ENCODE data around the gene SERPIND1. TPM values are rescaled to one million over a fixed set of nuclear protein-coding genes. Genes with fewer than 3 reads are reported as not detected.

The SERPIND1 gene
- total and polyA plus RNA-seq, 2 of the 8 experiments (the other 6 are each of a cell fraction or from before 2014, with no cell fraction given) = not detected

GRCh38 chr22:20816559-20816958 is 42.6 kb downstream of the SERPIND1 start:
- Histone ChIP-seq H3K23ac (ENCODE audit: insufficient read length) (no peak overlapping the region), H2BK15ac (ENCODE audit: low read length) (no peak overlapping the region), H2AFZ (ENCODE audit: low read length) (no peak overlapping the region), H3K14ac (ENCODE audit: insufficient read length) (no peak overlapping the region), H3K9ac (replicated peaks in 1 of 4; ENCODE audit: extremely low read depth in 1 of 4, low read depth in 3 of 4, low read length in 3 of 4) (no peak overlapping the region), H2BK12ac (ENCODE audit: low read depth, low read length) (no peak overlapping the region), H4K91ac (replicated peaks; ENCODE audit: insufficient read length, low read length) (no peak overlapping the region), H3K4me1 (replicated peaks in 1 of 4; ENCODE audit: control insufficient read depth in 3 of 4, insufficient read depth in 4 of 4, low read length in 3 of 4) (no peaks in the 10 kb centered on the region), H3K18ac (ENCODE audit: extremely low read depth, low read length) (no peak overlapping the region), H3K27me3 (replicated peaks in 1 of 4; ENCODE audit: control insufficient read depth in 3 of 4, extremely low read depth in 1 of 4, insufficient read depth in 3 of 4, low read length in 3 of 4) (no peaks in the 10 kb centered on the region), H3K56ac (replicated peaks; ENCODE audit: insufficient read length, low read depth, low read length) (no peak overlapping the region), H4K5ac (ENCODE audit: insufficient read length, low read depth, low read length) (no peak overlapping the region), H3K4me3 (ENCODE audit: extremely low read depth in 1 of 4, insufficient read depth in 2 of 4, low read depth in 3 of 4, low read length in 4 of 4) (no peak overlapping the region), H3K79me2 (ENCODE audit: control insufficient read depth in 1 of 2, insufficient read depth in 2 of 2, low read length in 2 of 2) (no peaks in the 10 kb centered on the region), H4K8ac (ENCODE audit: extremely low read depth, insufficient read depth, low read length) (no peak overlapping the region), H3K4me2 (ENCODE audit: insufficient read depth in 1 of 2, low read depth in 2 of 2, low read length in 2 of 2) (no peak overlapping the region), H2AK5ac (ENCODE audit: low read depth, low read length) (no peak overlapping the region), H4K20me1 (replicated peaks in 1 of 2; ENCODE audit: control insufficient read depth in 1 of 2, insufficient read depth in 2 of 2, low read length in 2 of 2) (peaks cover 0 to 1% of the 10 kb centered on the region in 2 experiments), H3K36me3 (ENCODE audit: control insufficient read depth in 2 of 4, insufficient read depth in 4 of 4, low read length in 3 of 4) (peaks cover 0 to 2% (median 0%) of the 10 kb centered on the region in 4 experiments; a peak in 3 of 8 replicates), H3K4ac (replicated peaks; ENCODE audit: insufficient read length, low read depth, low read length) (no peak overlapping the region), H3K27ac (ENCODE audit: low read depth, low read length) (no peak overlapping the region), H2BK120ac (replicated peaks; ENCODE audit: low read depth, low read length) (no peak overlapping the region), H2BK5ac (ENCODE audit: low read depth, low read length) (no peak overlapping the region), H3K9me3 (ENCODE audit: insufficient read depth in 2 of 2, low read depth in 1 of 2, low read length in 1 of 2) (no peaks in the 10 kb centered on the region), H3K23me2 (ENCODE audit: low read depth, low read length) (no peaks in the 10 kb centered on the region), H2BK20ac (ENCODE audit: low read length) (no peak overlapping the region), H3K79me1 (ENCODE audit: low read depth, low read length) (no peaks in the 10 kb centered on the region)
- no peak for DNase-seq (ENCODE audit: low read depth in 1 of 2, low spot score in 2 of 2)
- POLR2A ChIA-PET (ENCODE audit: partially characterized antibody) = no interaction called here
- WGBS, 2 experiments (ENCODE audit: extremely low coverage in 1 of 2, insufficient coverage in 1 of 2, insufficient read length in 1 of 2, insufficient replicate concordance in 2 of 2, low coverage in 1 of 2, low lambda C conversion rate in 2 of 2, missing lambda C conversion rate in 1 of 2) = 93% methylated on average over 6 of the region's 6 CpGs; no CpG with 5 or more reads in 1 of the 2 experiments
- CTCF ChIA-PET (ENCODE audit: partially characterized antibody) = interaction anchor here (0.6 to 4.3 kb wide), 4 partner anchors 12 to 644 kb away, joined by 3 to 17 read pairs (median 4); no protein-coding TSS in a partner anchor
- FAIRE-seq = no peak
- TF ChIP-seq KDM4A (IDR thresholded peaks at IDR 0.05; ENCODE audit: low read depth, low read length, severe bottlenecking) (no peak), BRCA1 (IDR thresholded peaks at IDR 0.05; ENCODE audit: low read depth, low read length) (no peak), NANOG (IDR thresholded peaks at IDR 0.05; ENCODE audit: insufficient read depth, low read depth, low read length, poor library complexity, severe bottlenecking) (no peak), POLR2AphosphoS5 (IDR thresholded peaks at IDR 0.05; ENCODE audit: low read depth, low read length) (no peak), SP1 (IDR thresholded peaks at IDR 0.05; ENCODE audit: low read depth, low read length) (no peak), CBX5 (IDR thresholded peaks at IDR 0.05; ENCODE audit: low read depth, low read length) (no peak), SIRT6 (IDR thresholded peaks at IDR 0.05; ENCODE audit: low read length) (no peak), JUND (IDR thresholded peaks at IDR 0.05; ENCODE audit: low read length) (no peak), TAF7 (optimal IDR thresholded peaks at IDR 0.05; ENCODE audit: borderline replicate concordance, low read depth, low read length) (no peak), TEAD4 (IDR thresholded peaks at IDR 0.05; ENCODE audit: low read depth, low read length) (no peak), HDAC6 (IDR thresholded peaks at IDR 0.05; ENCODE audit: low read depth, low read length) (no peak), RAD21 (IDR thresholded peaks at IDR 0.05 in 1 of 2, conservative IDR thresholded peaks at IDR 0.05 in 1 of 2; ENCODE audit: low read depth in 2 of 2, low read length in 2 of 2) (no peak), FOSL1 (IDR thresholded peaks at IDR 0.05; ENCODE audit: insufficient read depth, low read depth, low read length) (no peak), RBBP5 (IDR thresholded peaks at IDR 0.05; ENCODE audit: borderline replicate concordance, low read depth, low read length) (no peak), CREB1 (IDR thresholded peaks at IDR 0.05) (no peak)

All from H1 (cell line).